ENCODE results near the gene CRHR2. TPM values are rescaled to one million over a fixed set of nuclear protein-coding genes. Genes with fewer than 3 reads are reported as not detected.

The CRHR2 gene
- total and polyA plus RNA-seq, 2 of the 13 experiments (the other 11 are each of a cell fraction or from before 2014, with no cell fraction given): not detected

DNA sequence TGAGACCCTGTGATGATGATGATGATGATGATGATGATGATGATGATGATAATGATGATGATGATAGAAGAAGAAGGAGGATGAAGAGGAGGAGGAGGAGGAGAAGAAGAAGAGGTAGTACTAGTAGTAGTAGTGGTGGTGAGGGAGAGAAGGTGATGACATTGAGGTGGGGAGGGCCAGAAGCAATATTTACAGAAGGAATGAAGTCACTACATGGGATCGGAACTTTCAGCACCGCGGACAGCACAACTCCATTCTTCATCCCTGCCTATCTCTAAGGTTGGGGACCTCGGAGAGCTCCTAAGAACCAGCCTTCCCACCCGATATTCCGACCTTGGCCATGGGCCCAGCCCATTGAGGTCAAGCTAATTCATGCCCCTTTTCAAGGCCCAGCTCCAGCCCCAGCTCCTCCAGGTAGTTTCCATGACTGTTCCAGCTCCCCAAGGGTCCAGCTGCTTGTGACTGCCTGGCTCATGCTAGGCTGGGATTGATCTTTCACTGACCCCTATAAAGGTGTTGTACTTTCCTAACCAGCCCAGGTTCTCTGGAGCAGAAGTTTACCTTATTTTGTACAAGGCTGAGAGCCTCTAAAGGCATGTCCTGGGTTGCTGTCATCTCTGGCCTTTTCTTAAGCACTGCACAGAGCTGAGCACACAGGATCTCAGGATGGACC lies 10.3 kb downstream of the CRHR2 start (continued):
- no peak for TF ChIP-seq ZNF251 (CRISPR knock-in tag; IDR thresholded peaks at IDR 0.05)
- no peak for TF ChIP-seq ZNF672 (CRISPR knock-in tag; IDR thresholded peaks at IDR 0.05)
- TF ChIP-seq, protein P1, sequence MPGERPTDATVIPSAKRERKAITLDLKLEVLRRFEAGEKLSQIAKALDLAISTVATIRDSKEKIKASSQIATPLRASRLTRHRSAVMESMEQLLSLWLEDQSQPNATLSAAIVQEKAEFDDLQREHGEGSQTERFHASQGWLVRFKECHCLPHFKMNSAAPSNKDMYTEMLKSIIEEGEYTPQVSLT (CRISPR knock-in tag; IDR thresholded peaks at IDR 0.05; ENCODE audit: borderline replicate concordance, low read depth): no peak
- no peak for TF ChIP-seq ZNF674 (CRISPR knock-in tag; IDR thresholded peaks at IDR 0.05; ENCODE audit: low read depth)
- peak; percentile 75; the same call in 1 of the 2 replicates for TF ChIP-seq MIER3 (CRISPR knock-in tag; IDR thresholded peaks at IDR 0.05; ENCODE audit: borderline replicate concordance)
- TF ChIP-seq, protein P2, sequence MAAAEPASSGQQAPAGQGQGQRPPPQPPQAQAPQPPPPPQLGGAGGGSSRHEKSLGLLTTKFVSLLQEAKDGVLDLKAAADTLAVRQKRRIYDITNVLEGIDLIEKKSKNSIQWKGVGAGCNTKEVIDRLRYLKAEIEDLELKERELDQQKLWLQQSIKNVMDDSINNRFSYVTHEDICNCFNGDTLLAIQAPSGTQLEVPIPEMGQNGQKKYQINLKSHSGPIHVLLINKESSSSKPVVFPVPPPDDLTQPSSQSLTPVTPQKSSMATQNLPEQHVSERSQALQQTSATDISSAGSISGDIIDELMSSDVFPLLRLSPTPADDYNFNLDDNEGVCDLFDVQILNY (CRISPR knock-in tag; conservative IDR thresholded peaks at IDR 0.05): peak; percentile 75
- no peak for TF ChIP-seq KDM5A (IDR thresholded peaks at IDR 0.05; ENCODE audit: borderline replicate concordance, low read length)
- 0 out of 2 replicates have a peak, but pooled peaks have one; percentile 48 for TF ChIP-seq ZIK1 (CRISPR knock-in tag; IDR thresholded peaks at IDR 0.05; ENCODE audit: borderline replicate concordance, low read depth)
- TF ChIP-seq KLF13 (CRISPR knock-in tag; IDR thresholded peaks at IDR 0.05): no peak
- peak; percentile 56 for TF ChIP-seq PHF20 (CRISPR knock-in tag; IDR thresholded peaks at IDR 0.05)
- TF ChIP-seq HCFC1 (IDR thresholded peaks at IDR 0.05; ENCODE audit: low read depth, low read length): peak; percentile 25; the same call in 1 of the 2 replicates
- peak; percentile 87; the same call in 1 of the 2 replicates for TF ChIP-seq RFXANK (CRISPR knock-in tag; IDR thresholded peaks at IDR 0.05)
- TF ChIP-seq ZNF446 (CRISPR knock-in tag; IDR thresholded peaks at IDR 0.05): peak; percentile 75; the same call in 1 of the 2 replicates
- TF ChIP-seq, protein P3, sequence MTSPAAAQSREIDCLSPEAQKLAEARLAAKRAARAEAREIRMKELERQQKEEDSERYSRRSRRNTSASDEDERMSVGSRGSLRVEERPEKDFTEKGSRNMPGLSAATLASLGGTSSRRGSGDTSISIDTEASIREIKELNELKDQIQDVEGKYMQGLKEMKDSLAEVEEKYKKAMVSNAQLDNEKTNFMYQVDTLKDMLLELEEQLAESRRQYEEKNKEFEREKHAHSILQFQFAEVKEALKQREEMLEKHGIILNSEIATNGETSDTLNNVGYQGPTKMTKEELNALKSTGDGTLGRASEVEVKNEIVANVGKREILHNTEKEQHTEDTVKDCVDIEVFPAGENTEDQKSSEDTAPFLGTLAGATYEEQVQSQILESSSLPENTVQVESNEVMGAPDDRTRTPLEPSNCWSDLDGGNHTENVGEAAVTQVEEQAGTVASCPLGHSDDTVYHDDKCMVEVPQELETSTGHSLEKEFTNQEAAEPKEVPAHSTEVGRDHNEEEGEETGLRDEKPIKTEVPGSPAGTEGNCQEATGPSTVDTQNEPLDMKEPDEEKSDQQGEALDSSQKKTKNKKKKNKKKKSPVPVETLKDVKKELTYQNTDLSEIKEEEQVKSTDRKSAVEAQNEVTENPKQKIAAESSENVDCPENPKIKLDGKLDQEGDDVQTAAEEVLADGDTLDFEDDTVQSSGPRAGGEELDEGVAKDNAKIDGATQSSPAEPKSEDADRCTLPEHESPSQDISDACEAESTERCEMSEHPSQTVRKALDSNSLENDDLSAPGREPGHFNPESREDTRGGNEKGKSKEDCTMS (CRISPR knock-in tag; conservative IDR thresholded peaks at IDR 0.05): peak; percentile 96
- TF ChIP-seq SRSF4 (IDR thresholded peaks at IDR 0.05; ENCODE audit: low read depth, low read length, poor library complexity, severe bottlenecking): no peak
- TF ChIP-seq RAD21 (CRISPR knock-in tag; IDR thresholded peaks at IDR 0.05): no peak
- TF ChIP-seq TBX2 (CRISPR knock-in tag; IDR thresholded peaks at IDR 0.05; ENCODE audit: borderline replicate concordance): no peak
- peak; percentile 60 for TF ChIP-seq ARNTL (CRISPR knock-in tag; IDR thresholded peaks at IDR 0.05)
- no peak for TF ChIP-seq ZZZ3 (CRISPR knock-in tag; IDR thresholded peaks at IDR 0.05; ENCODE audit: borderline replicate concordance)
- peak; percentile 59; the same call in 1 of the 2 replicates for TF ChIP-seq ZNF749 (CRISPR knock-in tag; IDR thresholded peaks at IDR 0.05; ENCODE audit: borderline replicate concordance)
- no peak for TF ChIP-seq RORA (CRISPR knock-in tag; IDR thresholded peaks at IDR 0.05)
- no peak for TF ChIP-seq ZNF44 (CRISPR knock-in tag; IDR thresholded peaks at IDR 0.05)
- peak; percentile 68; the same call in 1 of the 2 replicates for TF ChIP-seq ZNF841 (CRISPR knock-in tag; IDR thresholded peaks at IDR 0.05; ENCODE audit: borderline replicate concordance)
- TF ChIP-seq, protein P4, sequence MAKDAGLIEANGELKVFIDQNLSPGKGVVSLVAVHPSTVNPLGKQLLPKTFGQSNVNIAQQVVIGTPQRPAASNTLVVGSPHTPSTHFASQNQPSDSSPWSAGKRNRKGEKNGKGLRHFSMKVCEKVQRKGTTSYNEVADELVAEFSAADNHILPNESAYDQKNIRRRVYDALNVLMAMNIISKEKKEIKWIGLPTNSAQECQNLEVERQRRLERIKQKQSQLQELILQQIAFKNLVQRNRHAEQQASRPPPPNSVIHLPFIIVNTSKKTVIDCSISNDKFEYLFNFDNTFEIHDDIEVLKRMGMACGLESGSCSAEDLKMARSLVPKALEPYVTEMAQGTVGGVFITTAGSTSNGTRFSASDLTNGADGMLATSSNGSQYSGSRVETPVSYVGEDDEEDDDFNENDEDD (CRISPR knock-in tag; IDR thresholded peaks at IDR 0.05; ENCODE audit: borderline replicate concordance): no peak
- TF ChIP-seq ZEB1 (IDR thresholded peaks at IDR 0.05; ENCODE audit: insufficient replicate concordance, low read depth): no peak
- TF ChIP-seq GABPA (IDR thresholded peaks at IDR 0.05; ENCODE audit: low read depth, low read length): no peak
- peak; percentile 27; the same call in 1 of the 2 replicates for TF ChIP-seq GABPA (CRISPR knock-in tag; IDR thresholded peaks at IDR 0.05; ENCODE audit: low read depth)
